ENCODE data around the gene RFX7. TPM values are rescaled to one million over a fixed set of nuclear protein-coding genes. Genes with fewer than 3 reads are reported as not detected.

Gene RFX7
- total RNA-seq, 4 donors from 2014 or later, result 8.7 to 51.5 (median 12.9) TPM

GRCh38 chr15:56049577-56049976 is 194.1 kb downstream of the RFX7 start:
- WGBS, 2 donors (ENCODE audit: low coverage in 1 of 2), result 63 to 81% methylated on average over 2 to 5 of the region's 5 CpGs
- no peak overlapping the region for H3K4me3 ChIP-seq
- intact Hi-C loops (cut with DNase I; ENCODE audit: low total_unique reads) (no loop called here), in situ Hi-C loops (cut with MboI; ENCODE audit: low pct_ligation_motif_present in 1 of 4, low pct_unique_long_range_greater_than_20kb in 1 of 4, low sequenced_read_pairs in 3 of 4) (no loop called here)
- no peaks in the 10 kb centered on the region for H3K4me1 ChIP-seq
- no peaks in the 10 kb centered on the region for H3K9me3 ChIP-seq
- H3K36me3 ChIP-seq, result no peaks in the 10 kb centered on the region
- DNase-seq, result no peak
- H3K27ac ChIP-seq, result no peak overlapping the region
- TF ChIP-seq POLR2AphosphoS5 (IDR thresholded peaks at IDR 0.05) (no peak), CTCF (IDR thresholded peaks at IDR 0.05) (no peak), POLR2A (IDR thresholded peaks at IDR 0.05) (no peak), EP300 (IDR thresholded peaks at IDR 0.05; ENCODE audit: low read depth) (no peak)
- no peaks in the 10 kb centered on the region for H3K27me3 ChIP-seq

- intact Hi-C loops (cut with DNase I; ENCODE audit: low total_unique reads) (no loop called here), in situ Hi-C loops (cut with MboI; ENCODE audit: low pct_ligation_motif_present in 1 of 4, low pct_unique_long_range_greater_than_20kb in 1 of 4, low sequenced_read_pairs in 3 of 4) (no loop called here)
- 80 to 88% methylated on average over 1 of the region's 1 CpG for WGBS, 2 donors (ENCODE audit: low coverage in 1 of 2)
- Histone ChIP-seq H3K36me3 (no peaks in the 10 kb centered on the region), H3K4me3 (no peak overlapping the region), H3K27ac (no peak overlapping the region), H3K9me3 (no peaks in the 10 kb centered on the region), H3K27me3 (no peaks in the 10 kb centered on the region), H3K4me1 (no peaks in the 10 kb centered on the region)
- no peak for DNase-seq
- TF ChIP-seq EP300 (IDR thresholded peaks at IDR 0.05; ENCODE audit: low read depth) (no peak), POLR2A (IDR thresholded peaks at IDR 0.05) (no peak), POLR2AphosphoS5 (IDR thresholded peaks at IDR 0.05) (no peak)
These were observed 196.3 kb downstream of the RFX7 start for GRCh38 chr15:56047354-56047753.

GRCh38 chr15:56045068-56045748 is 198.5 kb downstream of the RFX7 start:
- 89 to 93% methylated on average over 3 of the region's 3 CpGs for WGBS, 2 donors (ENCODE audit: low coverage in 1 of 2)
- Histone ChIP-seq H3K4me3 (no peak overlapping the region), H3K27me3 (no peaks in the 10 kb centered on the region), H3K9me3 (no peaks in the 10 kb centered on the region), H3K36me3 (no peaks in the 10 kb centered on the region), H3K27ac (no peak overlapping the region), H3K4me1 (no peaks in the 10 kb centered on the region)
- in situ Hi-C loops (cut with MboI; ENCODE audit: low pct_ligation_motif_present in 1 of 4, low pct_unique_long_range_greater_than_20kb in 1 of 4, low sequenced_read_pairs in 3 of 4), result no loop called here
- DNase-seq, result no peak
- intact Hi-C loops (cut with DNase I; ENCODE audit: low total_unique reads), result no loop called here
- TF ChIP-seq POLR2AphosphoS5 (IDR thresholded peaks at IDR 0.05) (no peak), CTCF (IDR thresholded peaks at IDR 0.05) (no peak), EP300 (IDR thresholded peaks at IDR 0.05; ENCODE audit: low read depth) (no peak), POLR2A (IDR thresholded peaks at IDR 0.05) (no peak)

- Histone ChIP-seq H3K9me3 (no peaks in the 10 kb centered on the region), H3K4me1 (no peaks in the 10 kb centered on the region), H3K27me3 (no peaks in the 10 kb centered on the region), H3K36me3 (no peaks in the 10 kb centered on the region), H3K27ac (no peak overlapping the region), H3K4me3 (no peak overlapping the region)
- intact Hi-C loops (cut with DNase I; ENCODE audit: low total_unique reads) (no loop called here), in situ Hi-C loops (cut with MboI; ENCODE audit: low pct_ligation_motif_present in 1 of 4, low pct_unique_long_range_greater_than_20kb in 1 of 4, low sequenced_read_pairs in 3 of 4) (no loop called here)
- 60 to 75% methylated on average over 6 to 8 of the region's 8 CpGs for whole genome bisulfite sequencing, 2 donors (ENCODE audit: low coverage in 1 of 2)
- TF ChIP-seq CTCF (IDR thresholded peaks at IDR 0.05) (no peak), POLR2AphosphoS5 (IDR thresholded peaks at IDR 0.05) (no peak), EP300 (IDR thresholded peaks at IDR 0.05; ENCODE audit: low read depth) (no peak), POLR2A (IDR thresholded peaks at IDR 0.05) (no peak)
- no peak for DNase-seq
These were observed 200.4 kb downstream of the RFX7 start for GRCh38 chr15:56042982-56043980.

Data from transverse colon (tissue), 4 donors.